NCI-H446 treated with DMSO at 0.1 percent for 48 hours (cell line): ENCODE measurements around the gene RSRC2.
"Not testable (repeated sequence)": the region's sequence is repeated elsewhere in the genome, so short reads cannot be mapped to it uniquely, and the experiment has no call there.

Experiments used
- DNase-seq: peaks from one replicate; lab custom pipeline; 2025; lab: John Stamatoyannopoulos, UW

Gene RSRC2

GRCh38 chr12:122484385-122484784 is 42.4 kb downstream of the RSRC2 start:
- DNase-seq, result not testable (repeated sequence)

GRCh38 chr12:122483969-122484368 is 42.8 kb downstream of the RSRC2 start:
- DNase-seq, result no peak

GRCh38 chr12:122481861-122482260 is 44.9 kb downstream of the RSRC2 start:
- DNase-seq, result no peak

GRCh38 chr12:122480753-122481152 is 46.0 kb downstream of the RSRC2 start:
- no peak for DNase-seq

GRCh38 chr12:122474324-122474716 is 52.4 kb downstream of the RSRC2 start:
- no peak for DNase-seq

- DNase-seq, result no peak
These were observed 53.0 kb downstream of the RSRC2 start for GRCh38 chr12:122473543-122474323.

GRCh38 chr12:122471324-122472226 is 55.2 kb downstream of the RSRC2 start:
- peak; percentile 31 for DNase-seq

GRCh38 chr12:122470576-122470975 is 56.2 kb downstream of the RSRC2 start:
- not testable (repeated sequence) for DNase-seq

- not testable (repeated sequence) for DNase-seq
These were observed 56.9 kb downstream of the RSRC2 start for GRCh38 chr12:122469856-122470255.

GRCh38 chr12:122467983-122468382 is 58.8 kb downstream of the RSRC2 start:
- no peak for DNase-seq

GRCh38 chr12:122464317-122465042 is 62.3 kb downstream of the RSRC2 start:
- DNase-seq, result not testable (repeated sequence)

GRCh38 chr12:122460641-122461040 is 66.1 kb downstream of the RSRC2 start:
- no peak for DNase-seq

- no peak for DNase-seq
These were observed 66.7 kb downstream of the RSRC2 start for GRCh38 chr12:122460061-122460460.

GRCh38 chr12:122459211-122459610 is 67.5 kb downstream of the RSRC2 start:
- DNase-seq, result no peak

- DNase-seq, result no peak
These were observed 68.4 kb downstream of the RSRC2 start for GRCh38 chr12:122458105-122459035.

GRCh38 chr12:122457627-122458026 is 69.1 kb downstream of the RSRC2 start:
- no peak for DNase-seq

- DNase-seq, result no peak
These were observed 72.0 kb downstream of the RSRC2 start for GRCh38 chr12:122454739-122455138.

- DNase-seq, result no peak
These were observed 72.5 kb downstream of the RSRC2 start for GRCh38 chr12:122454250-122454721.
